CD4-positive, alpha-beta memory T cell (primary cell): ENCODE measurements around the gene KATNIP. TPM values are rescaled to one million over a fixed set of nuclear protein-coding genes. Genes with fewer than 3 reads are reported as not detected.

Experiments
- CTCF ChIA-PET: fragments of 350-600 bp; sonication (Branson Sonifier 250); formaldehyde crosslinking; loops from one replicate; lab custom pipeline; 2021; ENCODE audit warnings: inconsistent platforms; ENCODE audit not compliant: partially characterized antibody; lab: Charles Lee
- POLR2A ChIA-PET: fragments of 350-600 bp; sonication (Branson Sonifier 250); formaldehyde crosslinking; loops from one replicate; lab custom pipeline; 2021; ENCODE audit not compliant: partially characterized antibody; lab: Charles Lee
- DNase-seq, 5 donors: peaks; one replicate each; pipeline versions ENCODE4 v3.0.0 to v3.0.0-alpha.2; 2020 to 2022; ENCODE audit warnings: mixed read lengths in 1 of 5
- H3K27ac ChIP-seq: one replicate; pipeline ENCODE4 v1.7.0; 2013; ENCODE audit warnings: low read depth, low read length
- H3K27me3 ChIP-seq: 2 replicates; pipeline ENCODE4 v1.7.0; 2013; ENCODE audit warnings: mild to moderate bottlenecking, low read length, moderate library complexity; ENCODE audit not compliant: insufficient read depth
- H3K36me3 ChIP-seq: 2 replicates; pipeline ENCODE4 v1.7.0; 2013; ENCODE audit warnings: mild to moderate bottlenecking, low read length, moderate library complexity; ENCODE audit not compliant: insufficient read depth
- H3K4me1 ChIP-seq: 2 replicates; pipeline ENCODE4 v1.7.0; 2013; ENCODE audit warnings: mild to moderate bottlenecking, low read length, moderate library complexity; ENCODE audit not compliant: insufficient read depth
- H3K4me3 ChIP-seq, 2 donors: one replicate each; pipeline ENCODE4 v1.7.0; 2013; ENCODE audit warnings: low read length in 2 of 2, mild to moderate bottlenecking in 1 of 2
- H3K9me3 ChIP-seq, 2 donors: one replicate each; pipeline ENCODE4 v1.7.0; 2013; ENCODE audit warnings: low read length in 2 of 2, control low read depth in 1 of 2; ENCODE audit not compliant: control insufficient read depth in 1 of 2
- H3K27ac Mint-ChIP-seq, 7 donors: one replicate each; pipeline ENCODE4 v1.8.0; 2020 to 2021; ENCODE audit warnings: mixed read lengths in 7 of 7, mild to moderate bottlenecking in 6 of 7, inconsistent platforms in 3 of 7, moderate library complexity in 3 of 7
- H3K27me3 Mint-ChIP-seq, 2 donors: one replicate each; pipeline ENCODE4 v1.8.0; 2020 to 2021; ENCODE audit warnings: mixed read lengths in 2 of 2
- H3K36me3 Mint-ChIP-seq, 2 donors: one replicate each; pipeline ENCODE4 v1.8.0; 2020 to 2021; ENCODE audit warnings: mixed read lengths in 2 of 2, inconsistent platforms in 1 of 2, mild to moderate bottlenecking in 1 of 2
- H3K4me1 Mint-ChIP-seq, 4 donors: one replicate each; pipeline ENCODE4 v1.8.0; 2020 to 2021; ENCODE audit warnings: mixed read lengths in 4 of 4, mild to moderate bottlenecking in 1 of 4
- H3K4me3 Mint-ChIP-seq, 8 donors: one replicate each; pipeline ENCODE4 v1.8.0; 2020 to 2021; ENCODE audit warnings: mixed read lengths in 8 of 8, mild to moderate bottlenecking in 7 of 8, moderate library complexity in 6 of 8, inconsistent platforms in 3 of 8
- H3K9me3 Mint-ChIP-seq, 8 donors: one replicate each; pipeline ENCODE4 v1.8.0; 2020 to 2021; ENCODE audit warnings: mixed read lengths in 8 of 8, mild to moderate bottlenecking in 5 of 8, inconsistent platforms in 3 of 8, moderate library complexity in 1 of 8
- intact Hi-C: fragments of 100-400 bp; cut with micrococcal nuclease; formaldehyde crosslinking; loops from one replicate; pipeline ENCODE4 v1.15.1; 2023
- polyA plus RNA-seq, 2 donors: library from polyadenylated mRNA; unstranded; fragments of 300-500 nt; fragmentation: Illumina TruSeq; gene quantifications; one replicate each; pipeline ENCODE4 v1.2.3, GENCODE V29; 2021
- total RNA-seq, 2 experiments: library from RNA; stranded (reverse); gene quantifications; one replicate each; pipeline ENCODE4 v1.2.3, GENCODE V29; 2021

The KATNIP gene
- total and polyA plus RNA-seq, 4 experiments from 2014 or later = 0.31 to 22.9 (median 12.9) TPM

GRCh38 chr16:27538528-27538927 is 11.4 kb upstream of the KATNIP start:
- no peak for DNase-seq
- H3K27me3 Mint-ChIP-seq = no peaks in the 10 kb centered on the region
- Histone ChIP-seq H3K36me3 (peaks cover 65% of the 10 kb centered on the region), H3K4me3 (no peak overlapping the region), H3K27ac (no peak overlapping the region), H3K4me1 (no peaks in the 10 kb centered on the region), H3K27me3 (no peaks in the 10 kb centered on the region), H3K9me3 (no peaks in the 10 kb centered on the region)
- CTCF ChIA-PET = no interaction called here
- H3K9me3 Mint-ChIP-seq = peaks cover 0 to 4% (median 0%) of the 10 kb centered on the region in 8 donors
- H3K27ac Mint-ChIP-seq = peak overlapping the region in 3 of 7 donors; percentile 27 to 72 (median 52)
- H3K36me3 Mint-ChIP-seq = peaks cover 83 to 85% of the 10 kb centered on the region in 2 donors
- peaks cover 0 to 5% (median 2%) of the 10 kb centered on the region in 4 donors for H3K4me1 Mint-ChIP-seq
- POLR2A ChIA-PET = no interaction called here
- H3K4me3 Mint-ChIP-seq = no peak overlapping the region
- intact Hi-C loops = no loop called here

GRCh38 chr16:27539120-27539519 is 10.8 kb upstream of the KATNIP start:
- H3K4me3 Mint-ChIP-seq = no peak overlapping the region
- CTCF ChIA-PET = no interaction called here
- peaks cover 0 to 4% (median 0%) of the 10 kb centered on the region in 8 donors for H3K9me3 Mint-ChIP-seq
- POLR2A ChIA-PET = interaction anchor here (2.5 kb wide), 1 partner anchor 10 kb away, joined by 7 read pairs; the partner anchor contains the start of genes GTF3C1 and KATNIP
- Histone ChIP-seq H3K4me3 (no peak overlapping the region), H3K9me3 (no peaks in the 10 kb centered on the region), H3K27me3 (no peaks in the 10 kb centered on the region), H3K36me3 (peaks cover 68% of the 10 kb centered on the region), H3K4me1 (no peaks in the 10 kb centered on the region), H3K27ac (no peak overlapping the region)
- peaks cover 82 to 85% of the 10 kb centered on the region in 2 donors for H3K36me3 Mint-ChIP-seq
- intact Hi-C loops = no loop called here
- H3K27me3 Mint-ChIP-seq = no peaks in the 10 kb centered on the region
- H3K27ac Mint-ChIP-seq = peak overlapping the region in 1 of 7 donors; percentile 20
- no peak for DNase-seq
- peaks cover 0 to 7% (median 3%) of the 10 kb centered on the region in 4 donors for H3K4me1 Mint-ChIP-seq

- Histone ChIP-seq H3K9me3 (no peaks in the 10 kb centered on the region), H3K4me3 (no peak overlapping the region), H3K4me1 (no peaks in the 10 kb centered on the region), H3K27me3 (no peaks in the 10 kb centered on the region), H3K27ac (no peak overlapping the region), H3K36me3 (peaks cover 69% of the 10 kb centered on the region)
- Mint-ChIP-seq H3K4me3 (no peak overlapping the region), H3K27me3 (no peaks in the 10 kb centered on the region), H3K27ac (peak overlapping the region in 1 of 7 donors; percentile 20), H3K4me1 (peaks cover 0 to 9% (median 3%) of the 10 kb centered on the region in 4 donors), H3K9me3 (peaks cover 0 to 4% (median 0%) of the 10 kb centered on the region in 8 donors), H3K36me3 (peaks cover 82 to 85% of the 10 kb centered on the region in 2 donors)
- intact Hi-C loops = no loop called here
- POLR2A ChIA-PET = interaction anchor here (2.5 kb wide), 1 partner anchor 10 kb away, joined by 7 read pairs; the partner anchor contains the start of genes GTF3C1 and KATNIP
- no peak for DNase-seq
- CTCF ChIA-PET = no interaction called here
These were observed 10.3 kb upstream of the KATNIP start for GRCh38 chr16:27539636-27540035.

- peaks cover 65% of the 10 kb centered on the region for H3K36me3 ChIP-seq
- H3K27ac ChIP-seq = no peak overlapping the region
- peaks cover 15 to 28% (median 24%) of the 10 kb centered on the region in 4 donors for H3K4me1 Mint-ChIP-seq
- H3K4me1 ChIP-seq = peaks cover 22% of the 10 kb centered on the region
- H3K27me3 ChIP-seq = no peaks in the 10 kb centered on the region
- ChIA-PET CTCF (interaction anchor here (0.7 kb wide), 1 partner anchor 179 kb away, joined by 3 read pairs; no protein-coding TSS in a partner anchor), POLR2A (no interaction called here)
- H3K27me3 Mint-ChIP-seq = no peaks in the 10 kb centered on the region
- peak overlapping the region in 1 of 7 donors; percentile 32 for H3K27ac Mint-ChIP-seq
- intact Hi-C loops = no loop called here
- no peak overlapping the region for H3K4me3 Mint-ChIP-seq
- H3K9me3 ChIP-seq = no peaks in the 10 kb centered on the region
- no peak overlapping the region for H3K4me3 ChIP-seq
- no peak for DNase-seq
- H3K36me3 Mint-ChIP-seq = peaks cover 60 to 66% of the 10 kb centered on the region in 2 donors
- peaks cover 0 to 4% (median 0%) of the 10 kb centered on the region in 8 donors for H3K9me3 Mint-ChIP-seq
These were observed 6.1 kb upstream of the KATNIP start for GRCh38 chr16:27543801-27544200.

- peaks cover 0 to 4% (median 0%) of the 10 kb centered on the region in 8 donors for H3K9me3 Mint-ChIP-seq
- H3K36me3 Mint-ChIP-seq = peaks cover 52 to 61% of the 10 kb centered on the region in 2 donors
- H3K4me1 ChIP-seq = peaks cover 28% of the 10 kb centered on the region
- DNase-seq = no peak
- POLR2A ChIA-PET = no interaction called here
- H3K9me3 ChIP-seq = no peaks in the 10 kb centered on the region
- H3K27me3 ChIP-seq = no peaks in the 10 kb centered on the region
- H3K4me1 Mint-ChIP-seq = peaks cover 17 to 36% (median 29%) of the 10 kb centered on the region in 4 donors
- CTCF ChIA-PET = interaction anchor here (0.7 kb wide), 1 partner anchor 179 kb away, joined by 3 read pairs; no protein-coding TSS in a partner anchor
- intact Hi-C loops = no loop called here
- H3K27me3 Mint-ChIP-seq = no peaks in the 10 kb centered on the region
- peak overlapping the region in 1 of 8 donors; percentile 57 for H3K4me3 Mint-ChIP-seq
- no peak overlapping the region for H3K27ac Mint-ChIP-seq
- H3K4me3 ChIP-seq = no peak overlapping the region
- H3K36me3 ChIP-seq = peaks cover 61% of the 10 kb centered on the region
- H3K27ac ChIP-seq = no peak overlapping the region
These were observed 5.3 kb upstream of the KATNIP start for GRCh38 chr16:27544671-27545070.

- H3K36me3 ChIP-seq = peaks cover 36% of the 10 kb centered on the region
- POLR2A ChIA-PET = no interaction called here
- H3K27ac ChIP-seq = no peak overlapping the region
- H3K4me1 Mint-ChIP-seq = peaks cover 23 to 51% (median 39%) of the 10 kb centered on the region in 4 donors
- H3K36me3 Mint-ChIP-seq = peaks cover 28 to 47% of the 10 kb centered on the region in 2 donors
- no peaks in the 10 kb centered on the region for H3K27me3 Mint-ChIP-seq
- peak overlapping the region in 5 of 7 donors; percentile 37 to 89 (median 65) for H3K27ac Mint-ChIP-seq
- H3K27me3 ChIP-seq = no peaks in the 10 kb centered on the region
- H3K4me1 ChIP-seq = peaks cover 40% of the 10 kb centered on the region
- CTCF ChIA-PET = no interaction called here
- H3K9me3 Mint-ChIP-seq = peaks cover 0 to 2% (median 0%) of the 10 kb centered on the region in 8 donors
- H3K4me3 ChIP-seq = no peak overlapping the region
- H3K9me3 ChIP-seq = no peaks in the 10 kb centered on the region
- DNase-seq = no peak
- H3K4me3 Mint-ChIP-seq = peak overlapping the region in 5 of 8 donors; percentile 1 to 62 (median 8)
- intact Hi-C loops = no loop called here
These were observed 2.8 kb upstream of the KATNIP start for GRCh38 chr16:27547134-27547533.

- Histone ChIP-seq H3K4me1 (peaks cover 40% of the 10 kb centered on the region), H3K27ac (no peak overlapping the region), H3K4me3 (no peak overlapping the region), H3K36me3 (peaks cover 29% of the 10 kb centered on the region), H3K27me3 (no peaks in the 10 kb centered on the region), H3K9me3 (no peaks in the 10 kb centered on the region)
- no peak for DNase-seq
- peaks cover 23 to 51% (median 39%) of the 10 kb centered on the region in 4 donors for H3K4me1 Mint-ChIP-seq
- CTCF ChIA-PET = no interaction called here
- H3K4me3 Mint-ChIP-seq = peak overlapping the region in 2 of 8 donors; percentile 15 to 23
- peaks cover 0 to 2% (median 0%) of the 10 kb centered on the region in 8 donors for H3K9me3 Mint-ChIP-seq
- intact Hi-C loops = no loop called here
- H3K27ac Mint-ChIP-seq = peak overlapping the region in 1 of 7 donors; percentile 22
- no peaks in the 10 kb centered on the region for H3K27me3 Mint-ChIP-seq
- peaks cover 22 to 40% of the 10 kb centered on the region in 2 donors for H3K36me3 Mint-ChIP-seq
- POLR2A ChIA-PET = no interaction called here
These were observed 2.1 kb upstream of the KATNIP start for GRCh38 chr16:27547851-27548250.
